Astrocyte of the hippocampus (primary cell): Measurements from ENCODE around the gene RAB10.
"Not testable (repeated sequence)": the region's sequence is repeated elsewhere in the genome, so short reads cannot be mapped to it uniquely, and the experiment has no call there.

Source experiments
- DNase-seq: peaks from one replicate; pipeline ENCODE4 v3.0.0; 2011; ENCODE audit warnings: low read depth, low spot score

Gene RAB10

GRCh38 chr2:26157580-26157979, 123.7 kb downstream of the RAB10 start:
- no peak for DNase-seq

GRCh38 chr2:26161926-26162325, 128.0 kb downstream of the RAB10 start:
- DNase-seq: no peak

- no peak for DNase-seq
These were observed 129.1 kb downstream of the RAB10 start for GRCh38 chr2:26162963-26163362.

GRCh38 chr2:26164231-26164630, 130.3 kb downstream of the RAB10 start:
- no peak for DNase-seq

- DNase-seq: no peak
These were observed 130.8 kb downstream of the RAB10 start for GRCh38 chr2:26164641-26165211.

GRCh38 chr2:26165403-26165802, 131.5 kb downstream of the RAB10 start:
- DNase-seq: no peak

- not testable (repeated sequence) for DNase-seq
These were observed 132.7 kb downstream of the RAB10 start for GRCh38 chr2:26166541-26166940.

- no peak for DNase-seq
These were observed 134.9 kb downstream of the RAB10 start for GRCh38 chr2:26168785-26169184.

- no peak for DNase-seq
These were observed 135.3 kb downstream of the RAB10 start for GRCh38 chr2:26169226-26169625.

- no peak for DNase-seq
These were observed 136.0 kb downstream of the RAB10 start for GRCh38 chr2:26169681-26170414.

GRCh38 chr2:26170795-26171194, 136.9 kb downstream of the RAB10 start:
- no peak for DNase-seq

- DNase-seq: no peak
These were observed 138.4 kb downstream of the RAB10 start for GRCh38 chr2:26172189-26172870.

- DNase-seq: peak; percentile 36
These were observed 139.2 kb downstream of the RAB10 start, which contains the start of gene GAREM2 for GRCh38 chr2:26172871-26173775. Gene GAREM2 (plus strand): TSS chr2:26173088. CDS start chr2:26173221, 133 bp downstream.

- no peak for DNase-seq
These were observed 140.0 kb downstream of the RAB10 start for GRCh38 chr2:26173776-26174482.

GRCh38 chr2:26174691-26175465, 141.0 kb downstream of the RAB10 start:
- DNase-seq: no peak

GRCh38 chr2:26175466-26176278, 141.8 kb downstream of the RAB10 start:
- DNase-seq: no peak

- DNase-seq: no peak
These were observed 142.4 kb downstream of the RAB10 start for GRCh38 chr2:26176279-26176615.

- DNase-seq: no peak
These were observed 143.2 kb downstream of the RAB10 start for GRCh38 chr2:26177122-26177521.

GRCh38 chr2:26178246-26178645, 144.4 kb downstream of the RAB10 start:
- DNase-seq: no peak
